ENCODE measurements around the gene NKX1-1.

The NKX1-1 gene

GRCh38 chr4:1371176-1372165, 34.8 kb downstream of the NKX1-1 start:
- Histone ChIP-seq H3K9me2 (replicated peaks; ENCODE audit: control insufficient read depth, low read length) (no peaks in the 10 kb centered on the region), H3K9me3 (ENCODE audit: control insufficient read depth, insufficient read depth, low read length) (no peaks in the 10 kb centered on the region), H3K4me3 (ENCODE audit: low read length) (no peak overlapping the region), H3K79me2 (ENCODE audit: control insufficient read depth, low read length) (no peaks in the 10 kb centered on the region), H3K36me3 (ENCODE audit: control insufficient read depth, low read length) (no peaks in the 10 kb centered on the region; the same call in 1 of the 2 replicates), H3K27me3 (ENCODE audit: control insufficient read depth, low read length) (no peaks in the 10 kb centered on the region), H3K4me2 (ENCODE audit: low read length) (no peak overlapping the region), H3F3A (ENCODE audit: control insufficient read depth, insufficient read depth) (no peaks in the 10 kb centered on the region), H3K4me1 (ENCODE audit: control insufficient read depth, low read length) (no peaks in the 10 kb centered on the region), H3K27ac (ENCODE audit: low read depth, low read length) (no peak overlapping the region), H4K20me1 (ENCODE audit: control insufficient read depth, insufficient read depth, low read depth, low read length) (no peaks in the 10 kb centered on the region)
- TF ChIP-seq EZH2phosphoT487 (IDR thresholded peaks at IDR 0.05; ENCODE audit: borderline replicate concordance, low read length) (no peak), CTCF (IDR thresholded peaks at IDR 0.05; ENCODE audit: low read depth, low read length, poor library complexity, severe bottlenecking) (no peak)

GRCh38 chr4:1370321-1371124, 35.7 kb downstream of the NKX1-1 start:
- Histone ChIP-seq H3K9me3 (ENCODE audit: control insufficient read depth, insufficient read depth, low read length) (no peaks in the 10 kb centered on the region), H3K4me1 (ENCODE audit: control insufficient read depth, low read length) (no peaks in the 10 kb centered on the region), H3K9me2 (replicated peaks; ENCODE audit: control insufficient read depth, low read length) (no peaks in the 10 kb centered on the region), H3K4me2 (ENCODE audit: low read length) (no peak overlapping the region), H3K79me2 (ENCODE audit: control insufficient read depth, low read length) (no peaks in the 10 kb centered on the region), H3K27me3 (ENCODE audit: control insufficient read depth, low read length) (no peaks in the 10 kb centered on the region), H3K36me3 (ENCODE audit: control insufficient read depth, low read length) (no peaks in the 10 kb centered on the region; the same call in 1 of the 2 replicates), H4K20me1 (ENCODE audit: control insufficient read depth, insufficient read depth, low read depth, low read length) (no peaks in the 10 kb centered on the region), H3K27ac (ENCODE audit: low read depth, low read length) (no peak overlapping the region), H3F3A (ENCODE audit: control insufficient read depth, insufficient read depth) (no peaks in the 10 kb centered on the region), H3K4me3 (ENCODE audit: low read length) (no peak overlapping the region)
- TF ChIP-seq CTCF (IDR thresholded peaks at IDR 0.05; ENCODE audit: low read depth, low read length, poor library complexity, severe bottlenecking) (no peak), EZH2phosphoT487 (IDR thresholded peaks at IDR 0.05; ENCODE audit: borderline replicate concordance, low read length) (no peak)

- H3K36me3 ChIP-seq (ENCODE audit: control insufficient read depth, low read length): no peaks in the 10 kb centered on the region
- H3K9me2 ChIP-seq (replicated peaks; ENCODE audit: control insufficient read depth, low read length): no peaks in the 10 kb centered on the region
- H3K79me2 ChIP-seq (ENCODE audit: control insufficient read depth, low read length): no peaks in the 10 kb centered on the region
- H4K20me1 ChIP-seq (ENCODE audit: control insufficient read depth, insufficient read depth, low read depth, low read length): no peaks in the 10 kb centered on the region
- H3F3A ChIP-seq (ENCODE audit: control insufficient read depth, insufficient read depth): no peaks in the 10 kb centered on the region
- no peaks in the 10 kb centered on the region for H3K4me1 ChIP-seq (ENCODE audit: control insufficient read depth, low read length)
- H3K4me3 ChIP-seq (ENCODE audit: low read length): no peak overlapping the region
- no peaks in the 10 kb centered on the region for H3K27me3 ChIP-seq (ENCODE audit: control insufficient read depth, low read length)
- no peak overlapping the region for H3K4me2 ChIP-seq (ENCODE audit: low read length)
- H3K27ac ChIP-seq (ENCODE audit: low read depth, low read length): no peak overlapping the region
- no peaks in the 10 kb centered on the region for H3K9me3 ChIP-seq (ENCODE audit: control insufficient read depth, insufficient read depth, low read length)
- no peak for TF ChIP-seq CTCF (IDR thresholded peaks at IDR 0.05; ENCODE audit: low read depth, low read length, poor library complexity, severe bottlenecking)
- TF ChIP-seq EZH2phosphoT487 (IDR thresholded peaks at IDR 0.05; ENCODE audit: borderline replicate concordance, low read length): no peak
Observed at GRCh38 chr4:1369479-1370079, 36.7 kb downstream of the NKX1-1 start.
